HG03520 (cell line): ENCODE results near the gene GPR37L1.

ENCODE experiments used
- ATAC-seq: cut with Tn5 transposase; IDR thresholded peaks from one replicate; pipeline ENCODE4 v1.9.1; 2021; ENCODE audit warnings: mild to moderate bottlenecking, moderate library complexity; ENCODE audit not compliant: unreplicated experiment

Gene GPR37L1

GRCh38 chr1:202122639-202123335, at the start of gene GPR37L1:
TSS of gene GPR37L1 (plus strand) at chr1:202122917. CDS start at chr1:202122964, 47 bp downstream.
- ATAC-seq = no peak

- no peak for ATAC-seq
Measured at GRCh38 chr1:202073206-202073605, 49.5 kb upstream of the GPR37L1 start.

- ATAC-seq = no peak
Measured at GRCh38 chr1:202074985-202075384, 47.7 kb upstream of the GPR37L1 start.

- ATAC-seq = no peak
Measured at GRCh38 chr1:202075389-202075788, 47.3 kb upstream of the GPR37L1 start.

- ATAC-seq = no peak
Measured at GRCh38 chr1:202076050-202076511, 46.6 kb upstream of the GPR37L1 start.

- no peak for ATAC-seq
Measured at GRCh38 chr1:202078241-202078640, 44.5 kb upstream of the GPR37L1 start.

- ATAC-seq = no peak
Measured at GRCh38 chr1:202081992-202082391, 40.7 kb upstream of the GPR37L1 start.

- ATAC-seq = no peak
Measured at GRCh38 chr1:202084791-202085681, 37.7 kb upstream of the GPR37L1 start.

- ATAC-seq = no peak
Measured at GRCh38 chr1:202085682-202086373, 36.9 kb upstream of the GPR37L1 start.

GRCh38 chr1:202086579-202087350, 36.0 kb upstream of the GPR37L1 start:
- no peak for ATAC-seq

- no peak for ATAC-seq
Measured at GRCh38 chr1:202088206-202088605, 34.5 kb upstream of the GPR37L1 start.

GRCh38 chr1:202090994-202091393, 31.7 kb upstream of the GPR37L1 start:
- no peak for ATAC-seq

GRCh38 chr1:202093858-202094257, 28.9 kb upstream of the GPR37L1 start:
- no peak for ATAC-seq

- no peak for ATAC-seq
Measured at GRCh38 chr1:202101184-202101583, 21.5 kb upstream of the GPR37L1 start.

GRCh38 chr1:202104073-202104472, 18.6 kb upstream of the GPR37L1 start:
- no peak for ATAC-seq

- ATAC-seq = no peak
Measured at GRCh38 chr1:202105571-202106339, 17.0 kb upstream of the GPR37L1 start.

GRCh38 chr1:202106340-202107254, 16.1 kb upstream of the GPR37L1 start:
- no peak for ATAC-seq

- no peak for ATAC-seq
Measured at GRCh38 chr1:202107321-202107761, 15.4 kb upstream of the GPR37L1 start.
